Astrocyte (in vitro differentiated cells and primary cell): Measurements from ENCODE around the gene KEL. TPM values are rescaled to one million over a fixed set of nuclear protein-coding genes. Genes with fewer than 3 reads are reported as not detected.

Experiments used
- DNase-seq: peaks from one replicate; pipeline ENCODE4 v3.0.0-alpha.2; 2010; ENCODE audit warnings: low read depth
- FAIRE-seq: peaks from 2 replicates; lab custom pipeline; 2011; peaks lifted over from hg19 to GRCh38; lab: Jason Lieb, UNC
- H2AFZ ChIP-seq: 2 replicates; pipeline ENCODE4 v1.6.0; 2012; ENCODE audit warnings: low read depth, low read length, inconsistent platforms
- H3K27ac ChIP-seq: 2 replicates; pipeline ENCODE4 v1.5.1; 2011; ENCODE audit warnings: low read depth, low read length, inconsistent platforms
- H3K27me3 ChIP-seq: 2 replicates; pipeline ENCODE4 v1.6.0; 2011; ENCODE audit warnings: low read length, inconsistent platforms; ENCODE audit not compliant: insufficient read depth
- H3K36me3 ChIP-seq: 2 replicates; pipeline ENCODE4 v1.5.1; 2011; ENCODE audit warnings: low read length, inconsistent platforms; ENCODE audit not compliant: insufficient read depth
- H3K4me1 ChIP-seq: 2 replicates; pipeline ENCODE4 v1.5.1; 2011; ENCODE audit warnings: low read length, inconsistent platforms; ENCODE audit not compliant: insufficient read depth
- H3K4me2 ChIP-seq: 2 replicates; pipeline ENCODE4 v1.6.0; 2012; ENCODE audit warnings: low read length, inconsistent platforms
- H3K4me3 ChIP-seq: 2 replicates; pipeline ENCODE4 v1.5.1; 2011; ENCODE audit warnings: low read depth, mild to moderate bottlenecking, low read length, inconsistent platforms; ENCODE audit not compliant: insufficient read depth
- H3K79me2 ChIP-seq: 2 replicates; pipeline ENCODE4 v1.6.0; 2012; ENCODE audit warnings: mild to moderate bottlenecking, low read length, inconsistent platforms; ENCODE audit not compliant: insufficient read depth
- H3K9ac ChIP-seq: 2 replicates; pipeline ENCODE4 v1.6.0; 2012; ENCODE audit warnings: mild to moderate bottlenecking, low read length, inconsistent platforms
- H3K9me3 ChIP-seq: 2 replicates; pipeline ENCODE4 v1.5.1; 2012; ENCODE audit warnings: low read depth, mild to moderate bottlenecking, low read length, inconsistent platforms; ENCODE audit not compliant: insufficient read depth
- H4K20me1 ChIP-seq: 2 replicates; pipeline ENCODE4 v1.6.0; 2012; ENCODE audit warnings: low read length, inconsistent platforms; ENCODE audit not compliant: insufficient read depth
- H3K27ac Mint-ChIP-seq: one replicate; pipeline ENCODE4 v1.8.0; 2021; ENCODE audit warnings: mild to moderate bottlenecking, mixed read lengths; ENCODE audit not compliant: unreplicated experiment
- H3K27me3 Mint-ChIP-seq: one replicate; pipeline ENCODE4 v1.8.0; 2021; ENCODE audit warnings: low read depth, mixed read lengths; ENCODE audit not compliant: unreplicated experiment
- H3K36me3 Mint-ChIP-seq: one replicate; pipeline ENCODE4 v1.8.0; 2021; ENCODE audit warnings: low read depth, mixed read lengths; ENCODE audit not compliant: unreplicated experiment
- H3K4me1 Mint-ChIP-seq: one replicate; pipeline ENCODE4 v1.8.0; 2021; ENCODE audit warnings: low read depth, mixed read lengths; ENCODE audit not compliant: unreplicated experiment
- H3K4me3 Mint-ChIP-seq: one replicate; pipeline ENCODE4 v1.8.0; 2021; ENCODE audit warnings: mild to moderate bottlenecking, moderate library complexity, mixed read lengths; ENCODE audit not compliant: unreplicated experiment
- H3K9me3 Mint-ChIP-seq: one replicate; pipeline ENCODE4 v1.8.0; 2021; ENCODE audit warnings: mild to moderate bottlenecking, mixed read lengths; ENCODE audit not compliant: unreplicated experiment
- CTCF ChIP-seq: IDR thresholded peaks from 2 replicates; pipeline ENCODE4 v1.5.1; 2011; ENCODE audit warnings: low read depth, mild to moderate bottlenecking, inconsistent platforms, low read length, moderate library complexity; ENCODE audit not compliant: insufficient read depth
- EZH2 ChIP-seq: IDR thresholded peaks from 2 replicates; pipeline ENCODE4 v1.6.1; 2012; ENCODE audit warnings: mild to moderate bottlenecking, low read length, inconsistent platforms; ENCODE audit not compliant: insufficient read depth
- total RNA-seq: library from RNA; stranded (reverse); gene quantifications from 2 replicates; pipeline ENCODE4 v1.2.1, GENCODE V29; 2021

Gene KEL
- total RNA-seq, 1 donor from 2014 or later, result not detected

GRCh38 chr7:142938611-142939010 lies 23.6 kb downstream of the KEL start:
- Histone ChIP-seq H3K9ac (no peak overlapping the region), H3K4me1 (no peaks in the 10 kb centered on the region), H3K4me2 (no peak overlapping the region), H3K79me2 (no peaks in the 10 kb centered on the region), H3K36me3 (no peaks in the 10 kb centered on the region), H3K27ac (no peak overlapping the region), H4K20me1 (no peaks in the 10 kb centered on the region), H3K27me3 (no peaks in the 10 kb centered on the region), H3K9me3 (peaks cover 8% of the 10 kb centered on the region), H2AFZ (no peak overlapping the region), H3K4me3 (no peak overlapping the region)
- Mint-ChIP-seq H3K9me3 (peaks cover 1% of the 10 kb centered on the region), H3K4me1 (no peaks in the 10 kb centered on the region), H3K4me3 (no peak overlapping the region), H3K27ac (no peak overlapping the region), H3K36me3 (no peaks in the 10 kb centered on the region), H3K27me3 (peaks cover 33% of the 10 kb centered on the region)
- DNase-seq (no peak), FAIRE-seq (no peak)
- TF ChIP-seq CTCF (no peak), EZH2 (no peak)

GRCh38 chr7:142935941-142936565 lies 26.1 kb downstream of the KEL start:
- Mint-ChIP-seq H3K9me3 (peaks cover 3% of the 10 kb centered on the region), H3K36me3 (no peaks in the 10 kb centered on the region), H3K27ac (no peak overlapping the region), H3K4me3 (no peak overlapping the region), H3K27me3 (peaks cover 39% of the 10 kb centered on the region), H3K4me1 (no peaks in the 10 kb centered on the region)
- DNase-seq (no peak), FAIRE-seq (no peak)
- Histone ChIP-seq H2AFZ (no peak overlapping the region), H3K9me3 (no peaks in the 10 kb centered on the region), H4K20me1 (no peaks in the 10 kb centered on the region), H3K4me3 (no peak overlapping the region), H3K4me1 (no peaks in the 10 kb centered on the region), H3K27me3 (no peaks in the 10 kb centered on the region), H3K36me3 (no peaks in the 10 kb centered on the region), H3K27ac (no peak overlapping the region), H3K79me2 (no peaks in the 10 kb centered on the region), H3K4me2 (no peak overlapping the region), H3K9ac (no peak overlapping the region)
- TF ChIP-seq EZH2 (no peak), CTCF (no peak)

GRCh38 chr7:142934056-142934455 lies 28.1 kb downstream of the KEL start:
- Histone ChIP-seq H3K79me2 (no peaks in the 10 kb centered on the region), H3K4me2 (no peak overlapping the region), H4K20me1 (no peaks in the 10 kb centered on the region), H3K27me3 (no peaks in the 10 kb centered on the region), H3K36me3 (no peaks in the 10 kb centered on the region), H3K9ac (no peak overlapping the region), H3K4me3 (no peak overlapping the region), H2AFZ (no peak overlapping the region), H3K27ac (no peak overlapping the region), H3K9me3 (peaks cover 3% of the 10 kb centered on the region), H3K4me1 (no peaks in the 10 kb centered on the region)
- Mint-ChIP-seq H3K4me1 (no peaks in the 10 kb centered on the region), H3K27me3 (peaks cover 35% of the 10 kb centered on the region), H3K36me3 (no peaks in the 10 kb centered on the region), H3K4me3 (no peak overlapping the region), H3K27ac (no peak overlapping the region), H3K9me3 (peaks cover 6% of the 10 kb centered on the region)
- DNase-seq (no peak), FAIRE-seq (no peak)
- TF ChIP-seq CTCF (no peak), EZH2 (no peak)
